M059J (cell line): ENCODE data around the gene MMS19. TPM values are rescaled to one million over a fixed set of nuclear protein-coding genes. Genes with fewer than 3 reads are reported as not detected.
A peak's percentile ranks its signal among the peaks of the same experiment; 100 is the strongest.
"Not testable (repeated sequence)": the region's sequence is repeated elsewhere in the genome, so short reads cannot be mapped to it uniquely, and the experiment has no call there.

Experiments used
- DNase-seq: peaks from one replicate; pipeline ENCODE4 v3.0.0-alpha.2; 2012; ENCODE audit warnings: low read depth
- total RNA-seq: library from RNA; depleted of rRNA; stranded (reverse); fragments of >200 nt; shearing (Covaris generic); gene quantifications from 2 replicates; pipeline ENCODE4 v1.2.3, GENCODE V29; 2014; rRNA removed

MMS19 gene
- 68.0 and 71.8 TPM in 2 replicates for total RNA-seq

- peak; percentile 97 for DNase-seq
Observed at GRCh38 chr10:97498076-97498840, at the start of gene MMS19. TSS of gene MMS19 (minus strand) at chr10:97498422. CDS start at chr10:97498384, 38 bp downstream.

GRCh38 chr10:97547962-97548361 lies 49.7 kb upstream of the MMS19 start:
- no peak for DNase-seq

- DNase-seq = no peak
Observed at GRCh38 chr10:97547271-97547600, 49.0 kb upstream of the MMS19 start.

GRCh38 chr10:97546456-97547270 lies 48.4 kb upstream of the MMS19 start:
- no peak for DNase-seq

GRCh38 chr10:97543025-97543546 lies 44.9 kb upstream of the MMS19 start:
- peak; percentile 98 for DNase-seq

GRCh38 chr10:97542169-97543024 lies 44.2 kb upstream of the MMS19 start:
- peak; percentile 95 for DNase-seq

- DNase-seq = no peak
Observed at GRCh38 chr10:97540669-97541500, 42.7 kb upstream of the MMS19 start.

- DNase-seq = peak; percentile 54
Observed at GRCh38 chr10:97539523-97540200, 41.4 kb upstream of the MMS19 start.

- DNase-seq = no peak
Observed at GRCh38 chr10:97538839-97539238, 40.6 kb upstream of the MMS19 start.

- peak; percentile 35 for DNase-seq
Observed at GRCh38 chr10:97538411-97538810, 40.2 kb upstream of the MMS19 start.

GRCh38 chr10:97537186-97537869 lies 39.1 kb upstream of the MMS19 start:
- no peak for DNase-seq

- no peak for DNase-seq
Observed at GRCh38 chr10:97534746-97535367, 36.6 kb upstream of the MMS19 start.

GRCh38 chr10:97533888-97534287 lies 35.7 kb upstream of the MMS19 start:
- no peak for DNase-seq

GRCh38 chr10:97532935-97533671 lies 34.9 kb upstream of the MMS19 start:
- DNase-seq = peak; percentile 90

- DNase-seq = peak; percentile 83
Observed at GRCh38 chr10:97531401-97531986, 33.3 kb upstream of the MMS19 start.

GRCh38 chr10:97529685-97530465 lies 31.7 kb upstream of the MMS19 start:
- no peak for DNase-seq

GRCh38 chr10:97528876-97529275 lies 30.7 kb upstream of the MMS19 start:
- DNase-seq = not testable (repeated sequence)
